ENCODE measurements around the gene ASTL. TPM values are rescaled to one million over a fixed set of nuclear protein-coding genes. Genes with fewer than 3 reads are reported as not detected.

ASTL gene
- polyA plus RNA-seq, 3 donors: 0.71 TPM; not detected in 2

DNA sequence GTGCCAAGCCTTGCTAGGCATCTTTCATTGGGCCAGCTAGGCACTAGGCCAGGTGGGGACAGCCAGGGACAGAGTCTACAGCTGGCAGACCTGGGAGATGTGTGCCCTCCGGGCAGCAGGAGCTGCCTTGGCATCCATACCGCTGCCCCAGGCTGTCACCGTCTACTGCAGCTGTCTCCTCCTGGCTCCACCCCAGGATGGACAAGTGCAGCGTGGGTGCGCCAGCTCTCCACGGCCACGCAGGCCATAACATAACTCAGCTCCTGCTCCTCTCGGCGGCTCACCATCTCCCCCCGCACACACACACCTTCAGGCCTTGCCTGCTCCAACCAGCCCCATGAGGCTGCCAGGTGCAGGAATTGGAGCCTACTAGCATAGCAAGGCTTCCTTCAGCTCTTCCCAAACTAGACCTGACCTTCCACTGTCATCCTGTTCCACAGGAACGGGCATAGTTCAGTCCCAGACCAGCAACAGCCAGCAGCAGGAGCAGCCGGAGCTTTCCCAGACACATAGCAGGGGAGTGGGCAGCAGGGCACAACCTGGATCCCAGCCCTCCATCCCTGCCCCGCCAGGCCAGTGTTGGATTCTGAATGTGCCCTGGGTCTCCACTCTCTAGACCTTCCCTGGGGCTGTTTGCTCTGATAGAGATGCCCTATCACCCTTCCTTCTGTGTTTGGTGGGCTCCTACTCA, 19.5 kb downstream of the ASTL start:
- no peak overlapping the region for H3K27ac Mint-ChIP-seq
- peaks cover 3 to 7% of the 10 kb centered on the region in 2 donors for H3K36me3 Mint-ChIP-seq
- H3K4me1 ChIP-seq (ENCODE audit: control insufficient read depth in 1 of 2, insufficient read depth in 2 of 2, low read length in 2 of 2): peaks cover 3 to 18% of the 10 kb centered on the region in 2 donors
- no peak overlapping the region for H3K4me3 ChIP-seq (replicated peaks in 1 of 3; ENCODE audit: low read depth in 2 of 3, low read length in 3 of 3)
- intact Hi-C loops (cut with micrococcal nuclease): loop anchor here in 1 of 2 donors (10.0 kb wide), 2 partner anchors 56 to 94 kb away; no protein-coding TSS in a partner anchor
- no peak overlapping the region for H3K9ac ChIP-seq (ENCODE audit: insufficient read depth, low read length, poor library complexity, severe bottlenecking)
- WGBS (ENCODE audit: insufficient coverage): 97% methylated on average over 13 of the region's 13 CpGs
- no peaks in the 10 kb centered on the region for H3K36me3 ChIP-seq (replicated peaks in 1 of 2; ENCODE audit: control insufficient read depth in 1 of 2, insufficient read depth in 2 of 2, low read length in 2 of 2)
- no peak for DNase-seq
- no peak overlapping the region for H2AFZ ChIP-seq (ENCODE audit: insufficient read depth, low read depth, low read length, poor library complexity, severe bottlenecking)
- no peaks in the 10 kb centered on the region for H4K20me1 ChIP-seq (ENCODE audit: insufficient read depth, low read length)
- H3K27ac ChIP-seq (ENCODE audit: low read depth in 1 of 2, low read length in 2 of 2): no peak overlapping the region
- H3K9me3 Mint-ChIP-seq: peaks cover 2 to 10% (median 8%) of the 10 kb centered on the region in 7 donors
- no peaks in the 10 kb centered on the region for H3K79me2 ChIP-seq (ENCODE audit: insufficient read depth, low read length)
- TF ChIP-seq, protein P1, sequence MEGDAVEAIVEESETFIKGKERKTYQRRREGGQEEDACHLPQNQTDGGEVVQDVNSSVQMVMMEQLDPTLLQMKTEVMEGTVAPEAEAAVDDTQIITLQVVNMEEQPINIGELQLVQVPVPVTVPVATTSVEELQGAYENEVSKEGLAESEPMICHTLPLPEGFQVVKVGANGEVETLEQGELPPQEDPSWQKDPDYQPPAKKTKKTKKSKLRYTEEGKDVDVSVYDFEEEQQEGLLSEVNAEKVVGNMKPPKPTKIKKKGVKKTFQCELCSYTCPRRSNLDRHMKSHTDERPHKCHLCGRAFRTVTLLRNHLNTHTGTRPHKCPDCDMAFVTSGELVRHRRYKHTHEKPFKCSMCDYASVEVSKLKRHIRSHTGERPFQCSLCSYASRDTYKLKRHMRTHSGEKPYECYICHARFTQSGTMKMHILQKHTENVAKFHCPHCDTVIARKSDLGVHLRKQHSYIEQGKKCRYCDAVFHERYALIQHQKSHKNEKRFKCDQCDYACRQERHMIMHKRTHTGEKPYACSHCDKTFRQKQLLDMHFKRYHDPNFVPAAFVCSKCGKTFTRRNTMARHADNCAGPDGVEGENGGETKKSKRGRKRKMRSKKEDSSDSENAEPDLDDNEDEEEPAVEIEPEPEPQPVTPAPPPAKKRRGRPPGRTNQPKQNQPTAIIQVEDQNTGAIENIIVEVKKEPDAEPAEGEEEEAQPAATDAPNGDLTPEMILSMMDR (IDR thresholded peaks at IDR 0.05): no peak
- H3K27me3 Mint-ChIP-seq (ENCODE audit: low read depth in 3 of 3): peaks cover 40 to 66% (median 42%) of the 10 kb centered on the region in 3 donors
- H3K4me1 Mint-ChIP-seq: peaks cover 19% of the 10 kb centered on the region
- H3K27me3 ChIP-seq (ENCODE audit: control insufficient read depth in 2 of 2, insufficient read depth in 2 of 2, low read length in 2 of 2): peaks cover 5 to 45% of the 10 kb centered on the region in 2 donors
- H3K4me3 Mint-ChIP-seq: no peak overlapping the region
- H3K4me2 ChIP-seq (replicated peaks; ENCODE audit: extremely low read depth, low read length, poor library complexity, severe bottlenecking): no peak overlapping the region
- no peaks in the 10 kb centered on the region for H3K9me3 ChIP-seq (replicated peaks in 1 of 2; ENCODE audit: control insufficient read depth in 1 of 2, insufficient read depth in 1 of 2, low read length in 2 of 2)

DNA sequence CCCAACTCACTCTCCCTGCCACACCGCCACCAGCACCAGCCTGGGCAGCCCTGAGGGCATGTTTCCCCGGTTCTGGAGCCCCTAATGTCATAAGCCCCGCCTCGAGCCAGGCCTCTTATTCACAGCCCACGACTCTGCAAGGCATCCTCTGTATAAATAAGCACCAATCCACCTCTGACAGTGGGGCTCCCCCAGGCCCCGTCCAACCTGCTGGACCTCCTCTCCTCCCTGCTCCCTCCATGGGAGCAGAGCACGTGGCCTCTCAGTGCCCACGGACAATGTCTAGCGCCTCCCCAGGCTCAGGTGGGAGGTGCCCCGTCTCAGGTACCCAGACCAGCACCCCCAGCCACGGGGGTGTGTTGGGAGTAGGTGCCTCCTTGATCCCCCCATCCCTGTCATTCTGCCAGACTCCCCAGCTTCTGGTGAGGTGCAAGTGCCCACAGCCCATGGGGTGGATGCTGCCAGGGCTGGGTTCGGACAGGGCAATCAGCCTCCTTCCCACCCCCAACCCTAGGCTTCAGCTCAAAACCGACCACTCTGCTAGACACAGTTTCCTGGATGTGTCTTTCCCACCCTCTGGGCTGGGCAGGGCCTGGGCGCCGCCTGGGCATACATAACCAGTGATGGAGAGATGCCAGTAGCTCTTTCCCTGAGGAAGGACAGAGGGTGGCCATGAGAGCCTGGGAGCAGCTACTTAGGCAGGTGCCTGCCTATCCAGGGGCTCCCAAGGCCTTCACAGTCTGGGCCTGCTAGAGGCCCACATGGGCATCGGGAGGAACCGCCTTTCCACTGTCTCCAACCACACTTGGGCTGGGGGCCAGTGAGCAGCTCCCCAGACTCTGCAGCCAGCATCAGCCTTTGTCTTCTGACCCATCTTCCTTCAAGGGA, 20.4 kb downstream of the ASTL start:
- H3K27me3 ChIP-seq (ENCODE audit: control insufficient read depth in 2 of 2, insufficient read depth in 2 of 2, low read length in 2 of 2): peaks cover 5 to 45% of the 10 kb centered on the region in 2 donors
- no peak overlapping the region for H2AFZ ChIP-seq (ENCODE audit: insufficient read depth, low read depth, low read length, poor library complexity, severe bottlenecking)
- TF ChIP-seq, protein P1 (IDR thresholded peaks at IDR 0.05): no peak

More for the DNA sequence above, 20.4 kb downstream of the ASTL start:
- H3K27ac Mint-ChIP-seq: no peak overlapping the region
- 46% methylated on average over 7 of the region's 17 CpGs for WGBS (ENCODE audit: insufficient coverage)
- H3K4me1 Mint-ChIP-seq: peaks cover 19% of the 10 kb centered on the region
- peaks cover 37 to 66% (median 42%) of the 10 kb centered on the region in 3 donors for H3K27me3 Mint-ChIP-seq (ENCODE audit: low read depth in 3 of 3)
- peak overlapping the region in 1 of 2 donors; percentile 55 for H3K4me3 Mint-ChIP-seq
- H3K4me3 ChIP-seq (replicated peaks in 1 of 3; ENCODE audit: low read depth in 2 of 3, low read length in 3 of 3): no peak overlapping the region
- no peaks in the 10 kb centered on the region for H3K79me2 ChIP-seq (ENCODE audit: insufficient read depth, low read length)
- intact Hi-C loops (cut with micrococcal nuclease): loop anchor here in 1 of 2 donors (10.0 kb wide), 2 partner anchors 57 to 93 kb away; no protein-coding TSS in a partner anchor
- no peaks in the 10 kb centered on the region for H3K36me3 ChIP-seq (replicated peaks in 1 of 2; ENCODE audit: control insufficient read depth in 1 of 2, insufficient read depth in 2 of 2, low read length in 2 of 2)
- H3K9me3 Mint-ChIP-seq: peaks cover 2 to 10% (median 8%) of the 10 kb centered on the region in 7 donors
- no peak overlapping the region for H3K9ac ChIP-seq (ENCODE audit: insufficient read depth, low read length, poor library complexity, severe bottlenecking)
- peaks cover 3 to 7% of the 10 kb centered on the region in 2 donors for H3K36me3 Mint-ChIP-seq
- H3K4me1 ChIP-seq (ENCODE audit: control insufficient read depth in 1 of 2, insufficient read depth in 2 of 2, low read length in 2 of 2): peaks cover 3 to 18% of the 10 kb centered on the region in 2 donors
- no peaks in the 10 kb centered on the region for H3K9me3 ChIP-seq (replicated peaks in 1 of 2; ENCODE audit: control insufficient read depth in 1 of 2, insufficient read depth in 1 of 2, low read length in 2 of 2)
- no peak overlapping the region for H3K27ac ChIP-seq (ENCODE audit: low read depth in 1 of 2, low read length in 2 of 2)
- no peaks in the 10 kb centered on the region for H4K20me1 ChIP-seq (ENCODE audit: insufficient read depth, low read length)
- no peak for DNase-seq
- H3K4me2 ChIP-seq (replicated peaks; ENCODE audit: extremely low read depth, low read length, poor library complexity, severe bottlenecking): no peak overlapping the region
